GM21529 (cell line): Measurements from ENCODE around the gene HRAS.
"Not testable (repeated sequence)": the region's sequence is repeated elsewhere in the genome, so short reads cannot be mapped to it uniquely, and the experiment has no call there.

Source experiments
- ATAC-seq: cut with Tn5 transposase; IDR thresholded peaks from one replicate; pipeline ENCODE4 v1.9.1; 2021; ENCODE audit not compliant: unreplicated experiment

Gene HRAS

DNA sequence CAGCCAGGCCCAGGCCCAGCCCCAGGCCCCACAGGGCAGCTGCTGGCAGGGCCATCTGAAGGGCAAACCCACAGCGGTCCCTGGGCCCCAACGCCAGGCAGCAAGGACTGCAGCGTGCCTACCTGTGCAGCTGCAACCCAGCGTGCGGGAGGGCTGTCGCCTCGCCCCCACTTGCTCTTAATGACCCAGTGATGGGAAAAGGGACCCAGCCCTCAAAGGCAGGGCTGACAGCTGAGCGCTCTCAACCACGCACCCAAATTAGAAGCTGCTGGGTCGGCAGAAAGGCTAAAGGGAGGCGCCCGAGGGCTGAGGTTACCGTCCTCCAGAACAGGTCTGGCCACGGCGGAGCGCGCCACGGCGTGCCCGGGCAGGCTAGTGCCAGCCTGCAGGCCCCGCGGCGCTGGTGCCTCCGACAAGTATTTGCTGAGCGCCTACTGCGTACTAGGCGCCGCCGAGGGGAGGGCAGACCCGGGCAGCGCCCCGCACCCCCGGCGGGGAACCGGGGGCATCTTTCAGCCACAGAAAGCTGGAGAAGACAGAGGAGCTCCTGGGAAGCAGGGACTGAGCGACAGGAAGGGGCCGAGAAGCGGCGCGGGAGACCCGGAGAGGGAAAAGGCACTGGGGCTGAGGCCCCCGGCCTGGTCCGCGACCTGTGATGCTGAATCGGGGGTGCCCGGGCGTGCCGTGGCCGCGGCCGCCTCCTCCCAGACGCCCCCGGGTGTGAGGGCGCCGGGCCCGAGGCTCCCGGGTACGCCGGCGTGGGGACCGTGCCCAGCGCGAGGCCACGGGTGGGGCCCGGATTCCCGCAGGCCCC, 773 bp downstream of the HRAS start:
- no peak for ATAC-seq

DNA sequence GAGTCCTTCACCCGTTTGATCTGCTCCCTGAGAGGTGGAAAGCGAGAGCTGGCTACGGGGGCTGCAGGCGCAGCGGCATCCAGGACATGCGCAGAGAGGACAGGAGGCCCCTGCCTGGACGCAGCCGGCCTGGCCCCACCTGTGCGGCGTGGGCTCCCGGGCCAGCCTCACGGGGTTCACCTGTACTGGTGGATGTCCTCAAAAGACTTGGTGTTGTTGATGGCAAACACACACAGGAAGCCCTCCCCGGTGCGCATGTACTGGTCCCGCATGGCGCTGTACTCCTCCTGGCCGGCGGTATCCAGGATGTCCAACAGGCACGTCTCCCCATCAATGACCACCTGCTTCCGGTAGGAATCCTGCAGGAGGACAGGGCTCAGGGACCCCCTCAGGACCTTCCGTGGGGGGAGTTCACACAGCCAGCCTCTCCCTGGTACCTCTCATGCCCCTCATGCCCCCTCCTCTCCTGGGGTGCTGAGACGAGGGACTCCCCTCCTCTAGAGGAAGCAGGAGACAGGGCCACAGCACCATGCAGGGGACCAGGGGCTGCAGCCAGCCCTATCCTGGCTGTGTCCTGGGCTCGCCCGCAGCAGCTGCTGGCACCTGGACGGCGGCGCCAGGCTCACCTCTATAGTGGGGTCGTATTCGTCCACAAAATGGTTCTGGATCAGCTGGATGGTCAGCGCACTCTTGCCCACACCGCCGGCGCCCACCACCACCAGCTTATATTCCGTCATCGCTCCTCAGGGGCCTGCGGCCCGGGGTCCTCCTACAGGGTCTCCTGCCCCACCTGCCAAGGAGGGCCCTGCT, 1.6 kb downstream of the HRAS start:
- ATAC-seq: no peak

DNA sequence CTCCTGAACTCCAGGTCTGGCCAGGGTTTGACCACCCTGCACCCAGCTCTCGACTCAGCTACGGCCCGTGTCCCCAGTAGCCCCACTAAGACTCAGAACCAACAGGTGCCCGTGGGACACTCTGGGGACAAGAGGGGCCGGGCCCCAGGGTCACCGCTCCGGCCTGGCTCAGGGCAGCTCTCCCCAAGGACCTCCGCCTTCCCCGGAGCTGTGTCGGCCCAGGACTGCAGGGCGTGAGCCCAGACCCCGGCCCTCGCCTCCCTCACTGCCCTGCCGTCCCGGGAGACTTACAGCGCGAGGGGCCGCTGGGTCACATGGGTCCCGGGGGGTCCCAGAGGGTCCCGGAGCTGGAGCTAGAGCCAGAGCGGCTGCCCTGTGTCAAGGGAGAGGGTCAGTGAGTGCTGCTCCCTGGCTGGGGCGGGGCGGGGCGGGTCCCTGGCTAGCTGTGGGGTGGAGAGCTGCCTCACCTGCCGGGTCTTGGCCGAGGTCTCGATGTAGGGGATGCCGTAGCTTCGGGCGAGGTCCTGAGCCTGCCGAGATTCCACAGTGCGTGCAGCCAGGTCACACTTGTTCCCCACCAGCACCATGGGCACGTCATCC, 2.3 kb downstream of the HRAS start:
- no peak for ATAC-seq

DNA sequence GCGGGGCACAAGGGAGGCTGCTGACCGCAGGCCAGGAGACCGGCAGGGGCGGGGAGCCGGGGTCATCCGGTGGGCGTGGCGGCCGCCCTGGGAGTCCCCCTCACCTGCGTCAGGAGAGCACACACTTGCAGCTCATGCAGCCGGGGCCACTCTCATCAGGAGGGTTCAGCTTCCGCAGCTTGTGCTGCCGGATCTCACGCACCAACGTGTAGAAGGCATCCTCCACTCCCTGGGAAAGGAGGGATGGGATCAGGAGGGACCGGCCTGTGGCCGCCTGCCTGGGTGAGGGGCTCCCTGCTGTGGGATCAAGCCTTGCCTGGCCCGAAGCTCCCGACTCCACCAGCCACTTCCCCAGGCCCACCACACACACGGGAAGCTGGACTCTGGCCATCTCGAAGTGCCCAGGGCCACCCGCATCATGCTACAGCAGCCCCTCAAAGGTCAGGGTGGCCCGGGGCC, 2.8 kb downstream of the HRAS start:
- no peak for ATAC-seq

DNA sequence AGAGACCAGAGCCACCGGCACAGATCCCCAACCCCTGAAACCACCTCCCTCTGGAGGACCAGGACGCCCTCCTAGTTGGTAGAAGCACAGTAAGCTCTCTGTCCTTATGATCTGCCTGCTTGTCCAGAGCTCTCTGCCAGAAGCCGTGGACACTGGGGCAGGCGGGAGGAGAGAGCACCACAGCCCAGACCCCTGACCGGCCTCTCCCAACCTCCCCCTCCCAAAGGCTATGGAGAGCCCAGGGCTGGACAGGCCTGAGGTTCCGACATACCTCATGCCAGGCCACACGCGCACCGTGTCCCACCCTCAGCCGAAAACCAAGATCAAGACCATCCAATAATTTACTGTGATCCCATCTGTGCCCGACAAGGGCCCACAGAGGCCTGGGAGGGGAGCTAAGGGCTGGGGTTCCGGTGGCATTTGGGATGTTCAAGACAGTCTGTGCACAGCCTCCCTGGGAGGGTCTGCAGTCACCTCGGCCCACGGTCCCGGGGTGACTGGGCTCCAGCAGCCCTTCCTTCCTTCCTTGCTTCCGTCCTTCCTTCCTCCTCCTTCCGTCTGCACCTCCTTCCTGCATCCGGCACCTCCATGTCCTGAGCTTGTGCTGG, 3.4 kb downstream of the HRAS start:
- no peak for ATAC-seq

DNA sequence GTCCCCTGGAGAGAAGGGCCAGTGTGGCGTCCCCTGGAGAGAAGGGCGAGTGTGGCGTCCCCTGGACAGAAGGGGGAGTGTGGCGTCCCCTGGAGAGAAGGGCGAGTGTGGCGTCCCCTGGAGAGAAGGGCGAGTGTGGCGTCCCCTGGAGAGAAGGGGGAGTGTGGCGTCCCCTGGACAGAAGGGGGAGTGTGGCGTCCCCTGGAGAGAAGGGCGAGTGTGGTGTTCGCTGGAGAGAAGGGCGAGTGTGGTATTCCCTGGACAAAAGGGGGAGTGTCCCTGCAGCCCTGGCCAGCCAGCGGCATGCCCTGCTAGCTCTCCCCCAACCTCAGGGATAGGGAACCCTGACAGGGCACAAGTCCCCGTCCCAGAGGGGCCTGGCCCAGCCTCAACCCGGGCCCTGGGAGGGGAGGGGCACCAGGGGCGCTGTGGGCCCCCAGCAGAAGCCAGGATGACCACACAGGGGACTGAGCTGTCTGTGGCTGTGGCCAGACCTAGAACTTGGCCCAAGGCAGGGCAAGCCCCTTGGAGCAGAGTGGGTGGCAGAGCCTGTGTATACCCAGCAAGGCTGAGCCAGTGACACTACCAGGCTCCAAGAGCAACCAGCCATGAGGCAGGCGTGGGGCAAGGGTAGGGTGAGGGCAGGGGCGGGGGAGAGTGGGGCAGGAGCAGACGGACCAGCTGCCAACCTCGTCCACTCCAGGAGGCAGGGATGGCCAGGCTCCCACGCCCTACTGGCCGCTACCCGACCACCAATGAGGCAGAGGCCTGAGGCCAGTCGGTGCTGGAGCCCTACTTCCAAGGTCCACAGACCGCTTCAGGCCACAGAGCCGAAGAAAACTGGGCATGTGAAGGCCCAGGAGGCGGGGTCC, 4.2 kb downstream of the HRAS start:
- ATAC-seq: no peak

DNA sequence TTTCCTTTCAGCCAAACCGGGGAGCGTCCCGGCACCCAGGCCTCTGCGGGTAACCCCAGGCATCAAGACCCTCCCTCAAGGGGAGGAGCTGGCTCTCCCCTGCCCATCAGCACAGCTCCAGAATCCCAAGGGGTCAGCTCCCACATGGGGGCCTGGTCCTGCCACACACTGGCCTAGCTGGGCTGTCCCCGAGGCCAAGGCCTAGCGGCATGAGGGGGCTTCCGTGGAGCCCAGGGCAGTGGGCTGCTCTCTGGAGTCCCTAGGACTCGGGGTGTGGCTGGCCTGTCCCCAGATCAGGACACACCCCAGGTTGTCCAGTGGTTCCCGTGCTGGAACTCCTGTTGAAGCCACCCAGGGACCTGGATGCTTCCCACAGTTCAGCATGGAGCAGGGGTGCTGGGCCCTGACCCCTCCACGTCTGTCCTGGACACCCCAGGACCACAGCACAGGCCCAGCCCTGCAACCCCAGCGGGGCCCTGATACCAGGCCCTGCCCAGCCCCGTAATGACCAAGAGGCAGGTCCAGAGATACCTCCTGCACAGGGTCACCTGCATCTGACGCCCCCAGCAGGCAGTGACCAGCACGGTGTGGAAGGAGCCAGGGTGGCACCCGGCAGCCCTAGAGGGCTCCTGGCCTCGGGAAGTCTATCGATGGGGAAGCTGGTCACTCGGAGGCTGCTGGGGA, 5.5 kb downstream of the HRAS start:
- no peak for ATAC-seq

DNA sequence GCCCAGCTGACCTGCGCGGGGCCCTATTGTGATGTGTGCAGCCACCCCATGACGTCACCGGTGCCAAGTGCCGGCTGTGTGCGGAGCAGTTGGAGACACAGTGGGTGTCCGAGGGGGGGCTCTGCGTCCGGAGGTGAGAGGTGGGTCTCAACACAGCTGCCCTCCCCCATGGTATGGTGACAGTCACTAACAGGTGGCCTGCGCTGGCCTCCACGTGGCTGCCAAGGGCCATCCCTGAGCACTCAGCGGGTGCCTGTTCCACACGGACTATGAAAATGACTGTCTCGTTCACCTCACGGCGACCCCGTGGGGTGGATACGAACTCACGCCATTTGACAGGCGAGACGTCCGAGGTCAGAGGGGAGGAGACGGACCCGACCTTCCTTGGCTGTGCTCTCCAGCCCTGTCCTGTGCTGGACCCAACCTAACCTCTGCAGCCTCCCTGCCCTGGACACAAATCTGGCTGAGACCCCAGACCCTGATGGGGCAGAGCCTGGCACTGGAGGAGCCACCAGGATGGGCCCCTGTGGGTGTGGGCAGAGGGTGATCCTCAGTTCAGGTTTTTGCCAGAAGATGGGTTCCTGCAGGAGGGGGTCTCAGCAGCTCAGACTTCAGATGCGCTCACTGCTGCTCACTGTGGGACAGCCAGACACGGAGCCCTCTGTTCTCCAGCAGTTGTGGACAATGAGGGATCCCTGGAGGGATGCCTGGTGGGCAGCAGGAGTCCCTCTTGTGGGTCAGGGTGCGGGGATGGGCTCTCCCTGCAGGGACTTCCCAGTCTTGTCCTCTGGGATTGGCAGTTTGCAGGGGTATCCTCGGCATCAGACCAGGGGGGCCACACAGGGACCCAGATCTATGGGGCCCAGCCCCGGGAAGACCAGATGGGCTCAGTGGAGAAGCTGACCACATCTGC, 6.3 kb downstream of the HRAS start:
- ATAC-seq: no peak

DNA sequence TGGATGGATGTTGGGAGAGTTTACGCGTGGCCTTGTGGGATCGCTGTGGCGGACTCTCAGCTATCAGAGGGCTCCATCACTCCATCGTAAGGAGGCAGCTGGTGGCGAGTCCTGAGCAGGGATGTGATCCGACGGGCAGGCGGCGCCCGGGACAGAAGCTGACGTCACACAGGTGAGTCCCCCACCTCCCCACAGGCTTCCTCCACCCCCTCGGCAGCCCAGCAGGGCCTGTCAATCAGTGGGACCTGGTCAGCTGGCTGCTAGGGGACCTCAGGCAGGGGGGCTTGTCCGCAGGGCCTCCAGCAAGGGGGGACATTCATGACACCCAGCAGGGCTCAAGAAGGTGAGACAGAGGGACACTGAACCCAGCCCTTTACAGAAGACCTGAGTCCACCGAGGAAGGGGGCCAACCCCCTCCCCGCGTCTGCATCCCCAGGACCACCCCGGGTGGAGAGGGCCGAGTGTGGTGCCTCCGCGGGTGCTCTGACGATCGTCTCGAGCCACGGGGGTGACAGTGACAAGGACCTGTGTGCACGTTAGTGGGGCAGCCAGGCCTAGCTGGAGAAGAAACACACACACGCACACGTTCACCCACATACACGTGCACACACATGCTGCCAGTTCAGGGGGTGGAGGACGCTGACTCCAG, 7.1 kb downstream of the HRAS start:
- ATAC-seq: no peak

DNA sequence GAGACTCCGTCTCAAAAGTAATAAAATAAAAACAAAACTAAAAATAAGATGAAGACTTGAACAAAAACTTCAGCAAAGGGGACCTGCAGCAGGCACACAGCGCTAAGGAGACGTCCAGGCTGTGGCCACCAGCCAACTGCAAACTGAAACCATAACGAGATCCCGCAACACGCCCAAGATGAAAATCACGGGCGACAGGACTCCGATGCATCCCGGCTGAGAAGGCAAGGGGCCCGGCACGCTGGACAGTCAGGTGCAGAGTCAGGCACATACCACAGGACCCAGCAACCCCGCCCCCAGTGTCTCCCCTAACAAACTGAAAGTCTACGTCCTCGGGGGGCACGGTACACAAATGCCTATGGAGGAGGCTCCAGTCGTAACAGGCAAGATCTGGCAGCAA, 9.2 kb downstream of the HRAS start:
- no peak for ATAC-seq

DNA sequence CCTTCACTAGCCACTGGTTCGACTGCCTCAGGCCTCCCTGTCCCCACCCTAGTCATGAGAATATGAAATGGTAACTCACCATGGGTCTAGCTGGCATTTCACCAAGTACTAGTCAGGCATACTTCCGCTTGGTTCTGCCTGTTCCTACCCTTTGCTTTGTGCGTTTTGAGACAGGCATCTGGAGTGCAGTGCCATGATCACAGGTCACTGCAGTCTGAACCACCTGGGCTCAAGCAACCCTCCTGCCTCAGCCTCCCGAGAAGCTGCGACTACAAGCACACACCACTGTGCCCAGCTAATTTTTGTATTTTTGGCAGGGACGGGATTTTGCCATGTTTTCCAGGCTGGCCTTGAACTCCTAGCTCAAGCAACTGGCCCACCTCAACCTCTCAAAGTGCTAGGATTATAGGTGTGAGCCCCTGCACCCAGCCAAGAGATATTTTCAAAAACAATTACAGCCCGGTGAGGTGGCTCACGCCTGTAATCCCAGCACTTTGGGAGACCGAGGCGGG, 14.1 kb downstream of the HRAS start:
- no peak for ATAC-seq

DNA sequence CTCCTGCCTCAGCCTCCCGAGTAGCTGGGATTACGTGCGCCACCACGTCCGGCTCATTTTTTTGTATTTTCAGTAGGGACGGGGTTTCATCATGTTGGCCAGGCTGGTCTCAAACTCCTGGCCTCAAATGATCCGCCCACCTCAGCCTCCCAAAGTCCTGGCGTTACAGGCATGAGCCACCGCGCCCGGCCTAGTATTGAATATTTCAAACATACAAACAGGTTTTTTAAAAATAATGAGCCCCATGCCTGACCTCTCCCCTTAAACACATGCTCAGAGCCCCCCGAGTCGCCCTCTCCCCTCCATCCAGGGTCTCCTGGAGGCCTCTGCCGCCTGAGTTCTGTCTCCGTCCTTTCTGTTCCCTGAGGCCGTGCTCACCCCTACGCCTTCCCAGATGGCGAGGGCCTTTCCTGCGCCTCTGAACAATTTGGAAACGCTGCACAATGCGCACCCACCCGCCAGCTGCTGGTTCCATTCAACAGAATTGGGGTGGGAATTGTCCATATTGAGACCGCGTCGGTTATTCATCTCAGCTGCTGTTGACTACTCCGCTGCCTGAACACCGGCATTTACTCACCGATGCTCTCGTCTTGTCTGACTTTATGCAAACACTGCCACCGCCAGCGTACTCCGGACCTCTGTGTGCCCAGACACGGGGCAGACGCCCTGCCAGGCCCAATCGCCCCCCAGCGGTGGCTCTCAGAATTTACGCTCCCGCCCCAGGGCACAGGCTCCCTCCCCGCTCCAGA, 14.8 kb downstream of the HRAS start:
- ATAC-seq: no peak

DNA sequence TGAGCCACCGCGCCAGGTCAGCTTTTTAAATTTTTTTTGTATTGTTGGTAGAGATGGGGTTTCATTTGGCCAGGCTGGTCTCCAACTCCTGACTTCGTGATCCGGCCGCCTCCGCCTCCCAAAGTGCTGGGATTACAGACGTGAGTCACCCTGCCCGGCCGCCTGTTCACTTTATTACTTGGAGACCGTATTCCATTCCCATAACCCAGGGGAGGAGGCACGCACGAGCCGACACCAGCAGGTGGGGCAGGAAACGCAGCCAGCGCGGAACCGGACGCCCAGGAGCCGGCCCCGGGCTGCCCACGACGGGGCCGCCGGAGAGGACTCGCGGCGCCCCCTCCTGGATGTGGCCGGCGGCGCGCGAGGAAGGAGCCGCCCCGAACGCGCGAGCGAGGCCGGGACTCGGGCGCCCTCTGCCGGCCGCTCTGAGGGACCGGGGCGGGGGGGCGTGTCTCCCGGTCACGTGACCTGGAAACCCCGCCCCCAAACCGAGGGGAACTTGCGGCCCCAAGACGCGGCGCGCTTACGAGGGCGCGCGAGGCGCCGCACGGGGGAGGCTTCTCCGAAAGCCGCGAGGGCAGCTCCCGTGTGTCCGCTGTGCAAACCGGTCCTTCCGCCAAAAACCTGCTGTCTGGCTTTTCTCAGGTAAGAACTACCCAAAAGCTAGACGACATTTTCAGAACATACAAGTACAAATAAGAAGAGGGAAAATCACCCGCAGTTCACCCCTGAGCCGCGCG, 16.7 kb downstream of the HRAS start:
- peak; percentile 82 for ATAC-seq

DNA sequence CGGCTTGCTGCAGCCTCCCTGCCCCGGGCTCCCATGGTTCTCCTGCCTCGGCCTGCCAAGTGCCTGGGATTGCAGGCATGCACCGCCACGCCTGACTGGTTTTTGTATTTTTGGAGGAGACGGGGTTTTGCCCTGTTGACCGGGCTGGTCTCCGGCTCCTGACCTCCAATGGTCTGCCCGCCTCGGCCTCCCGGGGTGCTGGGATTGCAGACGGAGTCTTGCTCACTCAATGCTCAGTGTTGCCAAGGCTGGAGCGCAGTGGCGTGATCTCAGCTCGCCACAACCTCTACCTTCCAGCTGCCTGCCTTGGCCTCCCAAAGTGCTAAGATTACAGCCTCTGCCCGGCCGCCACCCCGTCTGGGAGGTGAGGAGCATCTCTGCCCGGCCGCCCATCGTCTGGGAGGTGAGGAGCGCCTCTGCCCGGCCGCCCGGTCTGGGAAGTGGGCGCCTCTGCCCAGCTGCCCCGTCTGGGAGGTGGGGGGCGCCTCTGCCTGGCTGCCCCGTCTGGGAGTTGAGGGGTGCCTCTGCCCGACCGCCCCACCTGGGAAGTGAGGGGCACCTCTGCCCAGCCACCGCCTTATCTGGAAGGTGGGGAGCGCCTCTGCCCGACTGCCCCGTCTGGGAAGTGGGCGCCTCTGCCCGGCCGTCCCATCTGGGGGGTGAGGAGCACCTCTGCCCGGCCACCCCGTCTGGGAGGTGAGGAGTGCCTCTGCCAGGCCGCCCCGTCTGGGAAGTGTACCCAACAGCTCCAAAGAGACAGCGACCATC, 18.3 kb downstream of the HRAS start:
- not testable (repeated sequence) for ATAC-seq

DNA sequence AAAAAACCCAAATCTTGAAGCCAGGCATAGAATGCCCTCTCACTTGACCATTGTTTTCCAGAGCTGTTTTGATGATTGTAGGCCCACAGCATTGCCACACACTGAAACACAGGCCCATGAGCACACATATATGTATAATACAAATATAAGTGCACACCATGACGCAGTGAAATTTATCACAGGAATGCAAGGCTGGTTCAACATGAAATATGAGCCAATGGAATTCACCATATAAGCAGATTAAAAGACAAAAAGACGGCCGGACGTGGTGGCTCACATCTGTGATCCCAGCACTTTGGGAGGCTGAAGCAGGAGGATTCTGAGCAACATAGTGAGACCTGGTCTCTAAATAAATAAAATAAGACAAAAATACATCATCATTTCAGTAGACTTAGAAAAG, 19.0 kb downstream of the HRAS start:
- no peak for ATAC-seq

DNA sequence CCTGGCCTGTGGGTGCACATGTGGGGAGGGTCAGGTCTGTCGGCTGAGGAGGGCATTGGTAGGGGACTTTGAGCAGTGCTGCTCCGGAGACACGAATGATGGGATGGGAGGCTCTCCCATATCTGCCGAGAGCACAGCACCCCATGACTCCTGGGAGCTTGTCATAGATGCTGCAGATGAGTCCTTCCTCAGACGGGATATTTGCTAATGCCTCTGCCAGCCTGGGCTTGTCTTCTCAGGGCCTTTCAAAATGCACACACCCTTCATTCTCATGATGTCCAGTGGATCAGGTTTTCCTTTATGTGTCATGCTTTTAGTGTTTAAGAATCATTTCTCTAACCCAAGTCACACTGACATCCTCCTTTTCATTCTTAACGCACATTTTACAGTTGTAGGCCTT, 20.2 kb downstream of the HRAS start:
- ATAC-seq: no peak
